Measurements from ENCODE around the gene LCLAT1.

DNA sequence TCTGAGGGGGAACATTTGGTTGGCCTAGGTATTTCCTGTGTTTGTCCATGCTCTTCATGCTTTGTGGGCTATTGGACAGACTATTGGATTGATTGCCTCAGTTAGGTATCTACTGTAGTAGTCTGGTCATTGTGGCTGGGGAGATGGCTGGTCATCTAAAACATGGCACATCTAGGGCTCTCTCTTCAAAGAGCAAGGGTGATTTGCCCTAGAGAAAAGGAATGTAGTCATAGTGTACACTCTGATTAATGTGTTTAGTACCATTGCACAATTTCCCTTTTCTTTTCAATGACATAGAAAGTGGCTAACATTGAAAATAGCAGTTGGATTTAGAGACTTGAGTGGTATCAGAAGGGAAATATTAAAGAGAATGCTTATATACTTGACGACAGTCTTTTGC, 114.3 kb downstream of the LCLAT1 start:
- TF ChIP-seq POLR2A (IDR thresholded peaks at IDR 0.05) (no peak), POLR2AphosphoS5 (IDR thresholded peaks at IDR 0.05) (no peak)
- TF ChIP-seq, protein P1, sequence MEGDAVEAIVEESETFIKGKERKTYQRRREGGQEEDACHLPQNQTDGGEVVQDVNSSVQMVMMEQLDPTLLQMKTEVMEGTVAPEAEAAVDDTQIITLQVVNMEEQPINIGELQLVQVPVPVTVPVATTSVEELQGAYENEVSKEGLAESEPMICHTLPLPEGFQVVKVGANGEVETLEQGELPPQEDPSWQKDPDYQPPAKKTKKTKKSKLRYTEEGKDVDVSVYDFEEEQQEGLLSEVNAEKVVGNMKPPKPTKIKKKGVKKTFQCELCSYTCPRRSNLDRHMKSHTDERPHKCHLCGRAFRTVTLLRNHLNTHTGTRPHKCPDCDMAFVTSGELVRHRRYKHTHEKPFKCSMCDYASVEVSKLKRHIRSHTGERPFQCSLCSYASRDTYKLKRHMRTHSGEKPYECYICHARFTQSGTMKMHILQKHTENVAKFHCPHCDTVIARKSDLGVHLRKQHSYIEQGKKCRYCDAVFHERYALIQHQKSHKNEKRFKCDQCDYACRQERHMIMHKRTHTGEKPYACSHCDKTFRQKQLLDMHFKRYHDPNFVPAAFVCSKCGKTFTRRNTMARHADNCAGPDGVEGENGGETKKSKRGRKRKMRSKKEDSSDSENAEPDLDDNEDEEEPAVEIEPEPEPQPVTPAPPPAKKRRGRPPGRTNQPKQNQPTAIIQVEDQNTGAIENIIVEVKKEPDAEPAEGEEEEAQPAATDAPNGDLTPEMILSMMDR (IDR thresholded peaks at IDR 0.05) = no peak
